Ovary (tissue), 3 donors: ENCODE results near the gene ACTG1.

Experiments used
- CTCF ChIP-seq, 3 donors: fragments of 450-650 bp in 2 of 3; fragments of 200-600 bp in 1 of 3; IDR thresholded peaks; one replicate each; pipeline versions ENCODE4 v1.5.1 to v1.8.0; 2016 to 2022; ENCODE audit warnings: antibody characterized with exemption in 3 of 3, mild to moderate bottlenecking in 1 of 3
- EP300 ChIP-seq: sonication (generic); formaldehyde crosslinking; IDR thresholded peaks from one replicate; pipeline ENCODE4 v1.6.1; 2017; ENCODE audit warnings: antibody characterized with exemption
- POLR2A ChIP-seq: fragments of 450-650 bp; IDR thresholded peaks from one replicate; pipeline ENCODE4 v1.6.1; 2017; ENCODE audit warnings: antibody characterized with exemption, mild to moderate bottlenecking, moderate library complexity
- donor health status: DM: no; HTN: no; CAD: no.

- TF ChIP-seq POLR2A (no peak), CTCF (IDR thresholded peaks at IDR 0.05) (no peak), EP300 (no peak)
Observed at GRCh38 chr17:81486199-81486810, 26.3 kb downstream of the ACTG1 start.
